ENCODE results near the gene UGGT1.
A peak's percentile ranks its signal among the peaks of the same experiment; 100 is the strongest.

Gene UGGT1

DNA sequence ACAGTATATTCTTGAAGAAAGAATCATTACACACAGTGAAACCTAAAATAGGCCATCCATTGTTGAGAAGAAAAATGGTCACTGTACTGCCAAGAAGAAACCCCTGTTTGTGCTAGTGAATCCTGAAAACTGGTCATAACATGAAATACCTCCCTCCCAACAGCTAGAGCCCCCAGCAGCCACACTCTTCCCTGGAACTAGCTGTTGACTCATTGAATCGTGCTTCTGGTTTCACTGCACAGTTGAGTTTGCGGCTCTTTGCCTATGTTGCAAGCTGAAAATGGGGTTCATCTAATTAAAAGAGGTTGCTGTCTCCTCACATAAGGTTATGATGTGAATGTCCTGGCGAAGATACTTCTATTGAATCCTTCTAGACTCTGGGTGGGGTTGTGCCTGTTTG is 86.3 kb downstream of the UGGT1 start:
- no peak for TF ChIP-seq EZH2phosphoT487 (IDR thresholded peaks at IDR 0.05; ENCODE audit: low read depth)
- TF ChIP-seq, protein P1, sequence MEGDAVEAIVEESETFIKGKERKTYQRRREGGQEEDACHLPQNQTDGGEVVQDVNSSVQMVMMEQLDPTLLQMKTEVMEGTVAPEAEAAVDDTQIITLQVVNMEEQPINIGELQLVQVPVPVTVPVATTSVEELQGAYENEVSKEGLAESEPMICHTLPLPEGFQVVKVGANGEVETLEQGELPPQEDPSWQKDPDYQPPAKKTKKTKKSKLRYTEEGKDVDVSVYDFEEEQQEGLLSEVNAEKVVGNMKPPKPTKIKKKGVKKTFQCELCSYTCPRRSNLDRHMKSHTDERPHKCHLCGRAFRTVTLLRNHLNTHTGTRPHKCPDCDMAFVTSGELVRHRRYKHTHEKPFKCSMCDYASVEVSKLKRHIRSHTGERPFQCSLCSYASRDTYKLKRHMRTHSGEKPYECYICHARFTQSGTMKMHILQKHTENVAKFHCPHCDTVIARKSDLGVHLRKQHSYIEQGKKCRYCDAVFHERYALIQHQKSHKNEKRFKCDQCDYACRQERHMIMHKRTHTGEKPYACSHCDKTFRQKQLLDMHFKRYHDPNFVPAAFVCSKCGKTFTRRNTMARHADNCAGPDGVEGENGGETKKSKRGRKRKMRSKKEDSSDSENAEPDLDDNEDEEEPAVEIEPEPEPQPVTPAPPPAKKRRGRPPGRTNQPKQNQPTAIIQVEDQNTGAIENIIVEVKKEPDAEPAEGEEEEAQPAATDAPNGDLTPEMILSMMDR (IDR thresholded peaks at IDR 0.05; ENCODE audit: low read depth, low read length) = no peak
- Histone ChIP-seq H3K4me1 (ENCODE audit: low read length) (no peaks in the 10 kb centered on the region), H2AFZ (ENCODE audit: low read depth, low read length) (no peak overlapping the region), H3K9ac (ENCODE audit: low read length) (no peak overlapping the region), H3K4me2 (ENCODE audit: low read length) (no peak overlapping the region), H3K27me3 (ENCODE audit: low read depth, low read length) (no peaks in the 10 kb centered on the region), H3K9me3 (ENCODE audit: insufficient read depth, low read length) (no peaks in the 10 kb centered on the region), H3K36me3 (replicated peaks; ENCODE audit: low read depth, low read length) (peaks cover 66% of the 10 kb centered on the region), H4K20me1 (ENCODE audit: insufficient read depth, low read length) (no peaks in the 10 kb centered on the region), H3K4me3 (ENCODE audit: low read length) (no peak overlapping the region), H3K79me2 (ENCODE audit: low read length) (no peaks in the 10 kb centered on the region), H3K27ac (ENCODE audit: low read length) (no peak overlapping the region)

DNA sequence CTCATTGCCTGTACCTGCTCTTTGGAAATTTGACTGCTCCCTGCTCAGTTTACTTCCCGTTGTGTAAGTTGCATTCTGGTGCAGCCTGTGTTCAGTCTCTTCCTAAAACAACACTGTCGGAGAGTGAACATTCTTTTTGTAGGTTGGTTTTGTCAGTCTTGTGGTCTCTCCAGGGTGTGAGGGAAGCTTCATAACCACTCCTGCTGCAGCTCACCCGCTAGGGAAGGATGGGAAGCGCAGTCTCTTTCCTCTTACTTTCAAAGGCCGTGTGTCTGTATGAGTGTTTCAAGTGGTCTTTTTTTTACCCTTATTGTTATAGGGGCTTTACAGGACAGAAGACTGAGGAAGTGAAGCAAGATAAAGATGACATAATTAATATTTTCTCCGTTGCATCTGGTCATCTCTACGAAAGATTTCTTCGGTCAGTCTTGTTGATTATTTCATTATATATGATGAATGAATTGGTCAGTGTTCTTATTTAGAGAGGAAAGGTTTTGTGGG is 87.2 kb downstream of the UGGT1 start:
- Histone ChIP-seq H4K20me1 (ENCODE audit: insufficient read depth, low read length) (no peaks in the 10 kb centered on the region), H3K9me3 (ENCODE audit: insufficient read depth, low read length) (no peaks in the 10 kb centered on the region), H3K4me3 (ENCODE audit: low read length) (no peak overlapping the region), H3K36me3 (replicated peaks; ENCODE audit: low read depth, low read length) (peaks cover 66% of the 10 kb centered on the region), H3K27me3 (ENCODE audit: low read depth, low read length) (no peaks in the 10 kb centered on the region), H3K79me2 (ENCODE audit: low read length) (no peaks in the 10 kb centered on the region), H2AFZ (ENCODE audit: low read depth, low read length) (no peak overlapping the region), H3K4me2 (ENCODE audit: low read length) (no peak overlapping the region), H3K27ac (ENCODE audit: low read length) (no peak overlapping the region), H3K9ac (ENCODE audit: low read length) (no peak overlapping the region), H3K4me1 (ENCODE audit: low read length) (no peaks in the 10 kb centered on the region)
- no peak for TF ChIP-seq EZH2phosphoT487 (IDR thresholded peaks at IDR 0.05; ENCODE audit: low read depth)
- TF ChIP-seq, protein P1 (IDR thresholded peaks at IDR 0.05; ENCODE audit: low read depth, low read length) = no peak

DNA sequence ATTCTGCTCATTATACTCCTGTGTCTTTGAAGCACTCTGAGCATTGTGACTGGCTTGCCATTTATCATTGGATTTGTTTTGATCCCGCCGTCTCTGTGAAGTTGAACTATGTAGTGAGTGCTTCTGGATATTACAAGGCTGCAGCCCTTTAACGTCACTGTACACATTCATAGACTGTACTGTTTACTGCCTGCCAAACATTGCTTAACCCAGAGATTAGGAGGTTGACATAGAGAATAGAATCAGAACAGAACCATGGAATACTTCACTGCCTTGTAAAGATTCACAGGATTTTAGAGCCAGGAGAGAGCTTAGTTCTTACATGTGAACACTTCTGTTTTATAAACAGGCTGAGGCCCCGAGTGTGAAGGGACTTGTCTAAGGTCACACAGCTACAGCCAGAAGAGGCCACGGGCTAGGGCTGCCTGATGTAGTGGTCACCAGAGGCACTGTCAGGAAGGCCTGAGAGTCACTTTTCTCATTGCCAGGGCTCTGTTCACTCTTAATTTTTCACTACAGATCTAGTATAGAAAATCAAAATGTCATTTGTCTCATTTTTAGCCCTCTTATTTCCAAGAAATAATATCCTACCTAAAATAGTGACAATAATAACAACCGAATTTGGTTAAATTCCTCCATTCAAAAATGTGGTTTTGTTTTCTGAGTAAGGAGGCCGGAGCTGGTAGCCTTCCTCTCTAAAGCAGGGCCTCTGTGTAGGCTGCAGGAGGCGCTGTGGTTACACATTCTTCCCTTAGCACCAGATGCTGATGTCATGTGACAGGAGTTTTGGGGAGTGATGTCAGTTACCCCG is 87.9 kb downstream of the UGGT1 start:
- TF ChIP-seq EZH2phosphoT487 (IDR thresholded peaks at IDR 0.05; ENCODE audit: low read depth) = no peak
- TF ChIP-seq, protein P1 (IDR thresholded peaks at IDR 0.05; ENCODE audit: low read depth, low read length) = peak; percentile 82
- no peak overlapping the region for H3K4me3 ChIP-seq (ENCODE audit: low read length)
- H3K36me3 ChIP-seq (replicated peaks; ENCODE audit: low read depth, low read length) = peaks cover 60% of the 10 kb centered on the region

DNA sequence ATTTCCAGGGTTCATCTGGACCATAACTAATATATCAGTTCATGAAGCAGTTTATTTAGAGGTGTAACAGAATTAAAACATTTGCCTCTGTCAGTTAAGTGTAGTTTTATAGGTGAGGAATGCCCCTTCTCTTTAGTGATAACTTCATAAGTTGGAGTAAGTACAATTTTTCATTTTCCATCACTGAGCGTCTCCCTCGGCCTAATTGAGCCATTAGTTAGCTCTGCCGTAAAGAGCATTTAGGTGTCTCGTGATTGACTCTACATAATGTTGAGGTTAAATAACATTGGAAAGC is 88.4 kb downstream of the UGGT1 start:
- H3K27me3 ChIP-seq (ENCODE audit: low read depth, low read length) = no peaks in the 10 kb centered on the region
- H3K36me3 ChIP-seq (replicated peaks; ENCODE audit: low read depth, low read length) = peaks cover 59% of the 10 kb centered on the region
- H3K79me2 ChIP-seq (ENCODE audit: low read length) = no peaks in the 10 kb centered on the region
- TF ChIP-seq, protein P1 (IDR thresholded peaks at IDR 0.05; ENCODE audit: low read depth, low read length) = 0 out of 2 replicates have a peak, but pooled peaks have one; percentile 1
- no peak for TF ChIP-seq EZH2phosphoT487 (IDR thresholded peaks at IDR 0.05; ENCODE audit: low read depth)
- H3K9ac ChIP-seq (ENCODE audit: low read length) = no peak overlapping the region
- H3K9me3 ChIP-seq (ENCODE audit: insufficient read depth, low read length) = no peaks in the 10 kb centered on the region
- H3K4me3 ChIP-seq (ENCODE audit: low read length) = no peak overlapping the region
- H3K27ac ChIP-seq (ENCODE audit: low read length) = no peak overlapping the region
- no peaks in the 10 kb centered on the region for H3K4me1 ChIP-seq (ENCODE audit: low read length)
- no peak overlapping the region for H3K4me2 ChIP-seq (ENCODE audit: low read length)
- H2AFZ ChIP-seq (ENCODE audit: low read depth, low read length) = no peak overlapping the region
- H4K20me1 ChIP-seq (ENCODE audit: insufficient read depth, low read length) = no peaks in the 10 kb centered on the region

More for the DNA sequence above, 87.9 kb downstream of the UGGT1 start:
- no peaks in the 10 kb centered on the region for H3K27me3 ChIP-seq (ENCODE audit: low read depth, low read length)
- H3K4me1 ChIP-seq (ENCODE audit: low read length) = no peaks in the 10 kb centered on the region
- H3K27ac ChIP-seq (ENCODE audit: low read length) = no peak overlapping the region
- H3K9ac ChIP-seq (ENCODE audit: low read length) = no peak overlapping the region
- H3K4me2 ChIP-seq (ENCODE audit: low read length) = no peak overlapping the region
- H3K79me2 ChIP-seq (ENCODE audit: low read length) = no peaks in the 10 kb centered on the region
- no peaks in the 10 kb centered on the region for H3K9me3 ChIP-seq (ENCODE audit: insufficient read depth, low read length)
- no peak overlapping the region for H2AFZ ChIP-seq (ENCODE audit: low read depth, low read length)
- no peaks in the 10 kb centered on the region for H4K20me1 ChIP-seq (ENCODE audit: insufficient read depth, low read length)
